CD4-positive, alpha-beta memory T cell (primary cell): ENCODE measurements around the gene SULF2. TPM values are rescaled to one million over a fixed set of nuclear protein-coding genes. Genes with fewer than 3 reads are reported as not detected.

ENCODE experiments used
- CTCF ChIA-PET: fragments of 350-600 bp; sonication (Branson Sonifier 250); formaldehyde crosslinking; loops from one replicate; lab custom pipeline; 2021; ENCODE audit warnings: inconsistent platforms; ENCODE audit not compliant: partially characterized antibody; lab: Charles Lee
- POLR2A ChIA-PET: fragments of 350-600 bp; sonication (Branson Sonifier 250); formaldehyde crosslinking; loops from one replicate; lab custom pipeline; 2021; ENCODE audit not compliant: partially characterized antibody; lab: Charles Lee
- DNase-seq, 5 donors: peaks; one replicate each; pipeline versions ENCODE4 v3.0.0 to v3.0.0-alpha.2; 2020 to 2022; ENCODE audit warnings: mixed read lengths in 1 of 5
- H3K27ac ChIP-seq: one replicate; pipeline ENCODE4 v1.7.0; 2013; ENCODE audit warnings: low read depth, low read length
- H3K27me3 ChIP-seq: 2 replicates; pipeline ENCODE4 v1.7.0; 2013; ENCODE audit warnings: mild to moderate bottlenecking, low read length, moderate library complexity; ENCODE audit not compliant: insufficient read depth
- H3K36me3 ChIP-seq: 2 replicates; pipeline ENCODE4 v1.7.0; 2013; ENCODE audit warnings: mild to moderate bottlenecking, low read length, moderate library complexity; ENCODE audit not compliant: insufficient read depth
- H3K4me1 ChIP-seq: 2 replicates; pipeline ENCODE4 v1.7.0; 2013; ENCODE audit warnings: mild to moderate bottlenecking, low read length, moderate library complexity; ENCODE audit not compliant: insufficient read depth
- H3K4me3 ChIP-seq, 2 donors: one replicate each; pipeline ENCODE4 v1.7.0; 2013; ENCODE audit warnings: low read length in 2 of 2, mild to moderate bottlenecking in 1 of 2
- H3K9me3 ChIP-seq, 2 donors: one replicate each; pipeline ENCODE4 v1.7.0; 2013; ENCODE audit warnings: low read length in 2 of 2, control low read depth in 1 of 2; ENCODE audit not compliant: control insufficient read depth in 1 of 2
- H3K27ac Mint-ChIP-seq, 7 donors: one replicate each; pipeline ENCODE4 v1.8.0; 2020 to 2021; ENCODE audit warnings: mixed read lengths in 7 of 7, mild to moderate bottlenecking in 6 of 7, inconsistent platforms in 3 of 7, moderate library complexity in 3 of 7
- H3K27me3 Mint-ChIP-seq, 2 donors: one replicate each; pipeline ENCODE4 v1.8.0; 2020 to 2021; ENCODE audit warnings: mixed read lengths in 2 of 2
- H3K36me3 Mint-ChIP-seq, 2 donors: one replicate each; pipeline ENCODE4 v1.8.0; 2020 to 2021; ENCODE audit warnings: mixed read lengths in 2 of 2, inconsistent platforms in 1 of 2, mild to moderate bottlenecking in 1 of 2
- H3K4me1 Mint-ChIP-seq, 4 donors: one replicate each; pipeline ENCODE4 v1.8.0; 2020 to 2021; ENCODE audit warnings: mixed read lengths in 4 of 4, mild to moderate bottlenecking in 1 of 4
- H3K4me3 Mint-ChIP-seq, 8 donors: one replicate each; pipeline ENCODE4 v1.8.0; 2020 to 2021; ENCODE audit warnings: mixed read lengths in 8 of 8, mild to moderate bottlenecking in 7 of 8, moderate library complexity in 6 of 8, inconsistent platforms in 3 of 8
- H3K9me3 Mint-ChIP-seq, 8 donors: one replicate each; pipeline ENCODE4 v1.8.0; 2020 to 2021; ENCODE audit warnings: mixed read lengths in 8 of 8, mild to moderate bottlenecking in 5 of 8, inconsistent platforms in 3 of 8, moderate library complexity in 1 of 8
- intact Hi-C: fragments of 100-400 bp; cut with micrococcal nuclease; formaldehyde crosslinking; loops from one replicate; pipeline ENCODE4 v1.15.1; 2023
- polyA plus RNA-seq, 2 donors: library from polyadenylated mRNA; unstranded; fragments of 300-500 nt; fragmentation: Illumina TruSeq; gene quantifications; one replicate each; pipeline ENCODE4 v1.2.3, GENCODE V29; 2021
- total RNA-seq, 2 experiments: library from RNA; stranded (reverse); gene quantifications; one replicate each; pipeline ENCODE4 v1.2.3, GENCODE V29; 2021

Gene SULF2
- total and polyA plus RNA-seq, 4 experiments from 2014 or later = 0.16 to 1.3 (median 0.55) TPM

DNA sequence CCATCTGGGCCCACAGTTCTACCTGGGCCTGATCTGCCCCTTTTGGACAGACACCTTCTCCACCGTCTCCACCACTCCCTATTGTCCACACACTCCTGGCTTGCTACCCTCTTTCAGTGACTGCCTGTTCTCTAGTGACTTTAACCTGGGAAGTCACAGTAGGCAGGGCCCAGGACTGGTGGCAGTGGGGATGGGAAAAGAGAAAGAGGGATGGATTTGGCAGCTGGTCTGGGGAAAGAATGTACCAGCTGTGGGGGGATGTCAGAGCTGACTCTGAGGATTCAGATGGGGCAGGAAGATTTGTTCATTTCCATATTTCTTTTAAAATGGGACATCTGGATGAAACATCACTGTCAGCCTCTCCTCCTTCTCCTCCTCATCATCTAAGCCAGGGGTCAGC lies 85.5 kb downstream of the SULF2 start:
- no peaks in the 10 kb centered on the region for H3K36me3 Mint-ChIP-seq
- peaks cover 0 to 2% (median under 1%) of the 10 kb centered on the region in 4 donors for H3K4me1 Mint-ChIP-seq
- intact Hi-C loops = no loop called here
- ChIA-PET CTCF (no interaction called here), POLR2A (no interaction called here)
- no peak overlapping the region for H3K4me3 ChIP-seq
- H3K4me1 ChIP-seq = no peaks in the 10 kb centered on the region
- no peaks in the 10 kb centered on the region for H3K36me3 ChIP-seq
- no peak overlapping the region for H3K27ac Mint-ChIP-seq
- no peaks in the 10 kb centered on the region for H3K9me3 ChIP-seq
- DNase-seq = no peak
- no peaks in the 10 kb centered on the region for H3K9me3 Mint-ChIP-seq
- H3K4me3 Mint-ChIP-seq = no peak overlapping the region
- H3K27ac ChIP-seq = no peak overlapping the region
- H3K27me3 ChIP-seq = no peaks in the 10 kb centered on the region
- H3K27me3 Mint-ChIP-seq = peaks cover 3% of the 10 kb centered on the region in 2 donors

DNA sequence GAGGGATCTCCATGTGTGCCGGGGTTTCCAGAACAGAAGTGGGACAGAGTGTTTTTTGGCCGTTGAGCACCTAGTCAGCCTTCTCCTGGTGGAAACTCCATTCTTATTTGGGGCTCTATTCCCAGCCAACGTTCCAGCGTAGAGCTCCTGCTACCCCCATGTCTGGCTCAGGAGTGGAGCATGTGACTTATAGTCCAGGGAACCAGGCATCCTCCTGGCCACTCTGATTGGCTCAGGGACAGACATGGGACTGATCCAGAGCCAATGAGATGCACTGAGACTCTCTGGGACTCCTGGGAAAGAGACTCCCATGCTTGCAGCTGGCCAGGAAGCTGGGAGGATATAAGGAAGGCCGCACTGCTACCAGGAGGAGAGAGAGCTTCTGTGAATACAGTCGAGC lies 87.1 kb downstream of the SULF2 start:
- ChIA-PET CTCF (interaction anchor here (1.0 kb wide), 1 partner anchor 424 kb away, joined by 3 read pairs; no protein-coding TSS in a partner anchor), POLR2A (no interaction called here)
- Mint-ChIP-seq H3K27me3 (peaks cover 0 to 3% of the 10 kb centered on the region in 2 donors), H3K27ac (peak overlapping the region in 1 of 7 donors; percentile 7), H3K9me3 (no peaks in the 10 kb centered on the region), H3K36me3 (no peaks in the 10 kb centered on the region), H3K4me3 (no peak overlapping the region), H3K4me1 (peaks cover 0 to 2% (median under 1%) of the 10 kb centered on the region in 4 donors)
- Histone ChIP-seq H3K27ac (no peak overlapping the region), H3K4me3 (no peak overlapping the region), H3K36me3 (no peaks in the 10 kb centered on the region), H3K4me1 (no peaks in the 10 kb centered on the region), H3K9me3 (no peaks in the 10 kb centered on the region), H3K27me3 (no peaks in the 10 kb centered on the region)
- no peak for DNase-seq
- intact Hi-C loops = no loop called here

DNA sequence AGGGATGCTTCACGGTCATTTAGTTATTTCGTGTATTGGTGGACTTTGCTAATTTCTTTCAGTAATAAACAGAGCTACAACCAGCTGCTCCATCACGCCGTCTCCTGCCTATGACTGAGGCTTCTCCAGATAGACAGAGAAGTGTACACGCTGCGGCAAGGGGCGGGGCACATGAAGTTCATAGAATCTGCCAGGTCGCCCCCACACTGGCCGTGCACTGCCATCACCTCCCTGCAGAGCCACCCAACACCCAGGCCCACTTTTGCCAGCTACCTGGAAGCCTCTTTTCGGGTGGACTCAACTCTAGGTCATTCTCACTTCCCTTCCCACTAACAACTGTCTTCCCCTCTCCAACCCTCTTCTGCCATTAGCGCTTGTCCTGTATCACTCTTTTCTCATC lies 88.4 kb downstream of the SULF2 start:
- no peaks in the 10 kb centered on the region for H3K36me3 Mint-ChIP-seq
- no peak overlapping the region for H3K4me3 Mint-ChIP-seq
- no peak overlapping the region for H3K27ac Mint-ChIP-seq
- DNase-seq = no peak
- peaks cover 0 to 2% (median under 1%) of the 10 kb centered on the region in 4 donors for H3K4me1 Mint-ChIP-seq
- H3K27me3 ChIP-seq = no peaks in the 10 kb centered on the region
- POLR2A ChIA-PET = no interaction called here
- no peak overlapping the region for H3K27ac ChIP-seq
- no peaks in the 10 kb centered on the region for H3K9me3 ChIP-seq
- intact Hi-C loops = no loop called here
- H3K27me3 Mint-ChIP-seq = peaks cover 0 to 3% of the 10 kb centered on the region in 2 donors
- CTCF ChIA-PET = no interaction called here
- no peaks in the 10 kb centered on the region for H3K36me3 ChIP-seq
- H3K9me3 Mint-ChIP-seq = no peaks in the 10 kb centered on the region
- H3K4me1 ChIP-seq = no peaks in the 10 kb centered on the region
- no peak overlapping the region for H3K4me3 ChIP-seq

DNA sequence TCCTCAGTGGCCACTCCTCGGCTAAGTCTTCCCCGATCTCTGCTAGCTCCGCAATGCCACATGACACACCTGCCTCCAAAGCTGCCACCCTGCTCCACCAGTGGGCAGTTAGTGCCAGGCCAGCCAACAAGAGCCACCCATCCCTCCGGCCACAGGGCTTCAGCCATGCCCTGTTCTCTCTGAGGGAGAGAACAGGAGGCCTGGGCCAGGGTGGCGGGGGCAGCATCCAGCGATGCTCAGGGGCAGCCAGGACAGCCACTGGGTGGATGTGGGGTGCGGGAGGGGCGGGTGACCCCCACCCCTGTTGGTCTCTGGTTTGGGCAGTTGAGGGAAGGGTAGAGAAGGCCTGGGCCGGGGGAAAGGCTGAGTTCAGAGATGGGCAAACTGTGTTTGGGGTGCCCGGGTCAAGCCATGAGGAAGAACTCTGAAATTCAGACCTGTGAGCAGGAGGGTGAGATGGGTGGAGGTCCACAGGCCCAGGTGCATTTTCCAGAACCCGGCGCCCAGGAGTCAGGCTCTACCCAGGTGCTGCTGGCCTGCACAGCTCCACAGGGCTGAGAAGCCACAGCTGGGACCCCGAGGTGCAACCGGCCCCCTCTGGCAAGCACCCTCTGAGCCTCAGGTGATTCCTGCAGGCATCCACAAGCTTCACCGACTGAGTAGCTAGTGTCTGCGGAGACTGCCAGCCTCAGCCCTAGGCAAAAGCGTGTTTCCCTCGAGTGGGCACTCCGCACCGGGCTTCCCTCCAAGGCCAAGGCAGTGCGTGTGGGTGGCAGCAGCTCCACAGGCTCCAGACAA lies 91.1 kb downstream of the SULF2 start:
- Histone ChIP-seq H3K27me3 (no peaks in the 10 kb centered on the region), H3K4me3 (no peak overlapping the region), H3K4me1 (no peaks in the 10 kb centered on the region), H3K27ac (no peak overlapping the region), H3K36me3 (no peaks in the 10 kb centered on the region), H3K9me3 (no peaks in the 10 kb centered on the region)
- Mint-ChIP-seq H3K27me3 (peaks cover 0 to 5% of the 10 kb centered on the region in 2 donors), H3K4me3 (no peak overlapping the region), H3K36me3 (no peaks in the 10 kb centered on the region), H3K27ac (peak overlapping the region in 1 of 7 donors; percentile 51), H3K9me3 (no peaks in the 10 kb centered on the region), H3K4me1 (peaks cover 0 to 2% (median under 1%) of the 10 kb centered on the region in 4 donors)
- intact Hi-C loops = no loop called here
- DNase-seq = no peak
- ChIA-PET CTCF (interaction anchor here (1.2 to 3.0 kb wide), 3 partner anchors 16 to 30 kb away, joined by 3 to 9 read pairs (median 3); no protein-coding TSS in a partner anchor), POLR2A (no interaction called here)

DNA sequence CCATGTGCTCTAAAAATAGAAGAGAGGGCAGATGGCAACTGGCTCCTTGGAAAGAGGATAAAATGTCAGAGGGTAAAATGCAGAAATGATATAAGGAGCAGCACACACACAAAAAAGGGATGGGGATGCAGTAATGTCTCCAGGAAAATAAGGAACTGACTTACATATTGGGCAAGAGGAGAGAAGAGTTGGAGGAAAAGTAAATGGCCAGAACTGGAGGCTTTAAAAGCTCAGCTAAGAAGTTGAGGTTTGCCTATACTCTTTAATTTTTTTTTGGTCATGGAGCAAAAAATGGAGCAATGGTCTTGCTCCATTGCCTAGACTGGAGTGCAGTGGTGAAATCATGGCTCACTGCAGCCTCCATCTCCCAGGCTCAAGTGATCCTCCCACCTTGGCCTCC lies 93.7 kb downstream of the SULF2 start:
- POLR2A ChIA-PET = no interaction called here
- H3K4me1 Mint-ChIP-seq = peaks cover 0 to 2% (median under 1%) of the 10 kb centered on the region in 4 donors
- no peak overlapping the region for H3K4me3 Mint-ChIP-seq
- CTCF ChIA-PET = no interaction called here
- no peaks in the 10 kb centered on the region for H3K4me1 ChIP-seq
- no peaks in the 10 kb centered on the region for H3K9me3 Mint-ChIP-seq
- H3K27ac ChIP-seq = no peak overlapping the region
- no peaks in the 10 kb centered on the region for H3K9me3 ChIP-seq
- no peak for DNase-seq
- no peak overlapping the region for H3K27ac Mint-ChIP-seq
- no peaks in the 10 kb centered on the region for H3K27me3 ChIP-seq
- H3K4me3 ChIP-seq = no peak overlapping the region
- intact Hi-C loops = no loop called here
- H3K36me3 ChIP-seq = no peaks in the 10 kb centered on the region
- H3K27me3 Mint-ChIP-seq = peaks cover 0 to 5% of the 10 kb centered on the region in 2 donors
- H3K36me3 Mint-ChIP-seq = no peaks in the 10 kb centered on the region

DNA sequence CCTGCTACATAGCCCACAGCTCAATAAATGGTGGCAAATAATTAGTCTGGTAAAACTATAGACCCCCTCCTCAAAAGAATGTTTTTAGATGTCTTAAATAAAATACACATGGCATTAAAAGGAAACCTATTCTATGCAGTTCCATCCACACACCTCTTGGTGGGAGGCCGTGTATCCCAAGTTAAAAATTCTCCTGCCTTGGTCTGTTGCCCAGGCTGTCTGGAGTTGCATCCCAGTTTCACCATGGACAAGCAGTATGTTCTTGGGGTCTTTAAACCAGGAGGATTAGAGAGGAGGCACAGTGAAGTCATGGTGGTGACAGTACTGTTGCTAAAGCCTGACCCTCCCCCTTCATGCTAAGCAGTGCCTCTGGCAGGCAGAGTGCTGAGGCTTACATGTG lies 95.5 kb downstream of the SULF2 start:
- H3K4me3 ChIP-seq = no peak overlapping the region
- H3K9me3 Mint-ChIP-seq = peaks cover 0 to 2% (median 0%) of the 10 kb centered on the region in 8 donors
- H3K4me1 ChIP-seq = no peaks in the 10 kb centered on the region
- peaks cover 0 to 5% of the 10 kb centered on the region in 2 donors for H3K27me3 Mint-ChIP-seq
- no peak overlapping the region for H3K27ac ChIP-seq
- H3K27ac Mint-ChIP-seq = no peak overlapping the region
- no peak for DNase-seq
- H3K4me1 Mint-ChIP-seq = no peaks in the 10 kb centered on the region
- POLR2A ChIA-PET = no interaction called here
- no peaks in the 10 kb centered on the region for H3K36me3 ChIP-seq
- H3K9me3 ChIP-seq = no peaks in the 10 kb centered on the region
- intact Hi-C loops = no loop called here
- no peaks in the 10 kb centered on the region for H3K27me3 ChIP-seq
- H3K36me3 Mint-ChIP-seq = no peaks in the 10 kb centered on the region
- CTCF ChIA-PET = no interaction called here
- H3K4me3 Mint-ChIP-seq = no peak overlapping the region

DNA sequence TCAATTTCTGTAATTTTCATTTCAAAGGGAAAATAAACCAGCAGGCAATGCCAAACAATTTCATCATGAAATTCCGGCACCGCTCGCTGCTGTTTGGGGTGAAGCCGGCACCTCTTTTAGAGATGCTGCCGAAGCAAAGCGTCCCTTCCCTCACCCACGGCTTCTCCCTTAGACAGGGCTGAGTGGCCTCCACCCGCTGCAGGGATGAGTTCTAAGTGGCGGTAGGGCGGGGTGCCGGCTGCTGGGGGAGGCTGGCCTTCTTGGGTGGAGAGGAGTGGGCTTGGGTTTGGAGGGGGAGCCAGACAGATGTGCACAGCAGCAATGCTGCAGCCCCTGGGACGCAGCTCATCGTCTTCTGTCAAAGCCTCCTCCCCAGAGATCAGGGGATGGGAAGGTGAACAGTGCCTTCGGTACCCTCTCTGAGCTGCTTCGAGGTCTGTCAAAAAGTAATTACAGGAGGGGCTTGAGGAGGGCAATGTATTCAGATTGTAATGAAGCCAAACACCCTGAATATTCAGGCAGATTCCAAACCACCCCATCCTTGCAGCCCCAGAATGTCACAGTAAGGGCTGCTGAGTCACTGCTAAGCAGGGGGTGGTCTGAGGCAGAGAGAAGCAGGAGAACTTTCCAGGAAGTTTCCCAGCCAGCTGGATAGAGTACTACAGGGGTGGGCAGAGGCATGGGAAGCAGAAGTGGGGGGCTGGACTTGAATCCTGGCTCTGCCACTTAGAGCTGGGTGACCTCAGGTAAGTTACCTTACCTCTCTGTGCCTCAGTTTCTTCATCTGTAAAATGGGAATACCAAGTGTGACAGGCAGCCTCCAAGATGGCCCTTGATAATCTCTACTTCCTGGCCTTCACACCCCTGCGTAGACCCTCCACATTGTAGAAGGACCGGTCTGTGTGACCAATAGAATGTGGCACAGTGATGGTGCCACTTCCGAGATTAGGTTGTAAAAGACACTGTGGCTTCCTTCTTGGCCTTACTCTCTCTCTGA lies 96.6 kb downstream of the SULF2 start:
- CTCF ChIA-PET = no interaction called here
- Histone ChIP-seq H3K27ac (no peak overlapping the region), H3K36me3 (no peaks in the 10 kb centered on the region), H3K4me1 (no peaks in the 10 kb centered on the region), H3K27me3 (no peaks in the 10 kb centered on the region), H3K4me3 (no peak overlapping the region), H3K9me3 (no peaks in the 10 kb centered on the region)
- no peaks in the 10 kb centered on the region for H3K4me1 Mint-ChIP-seq
- POLR2A ChIA-PET = no interaction called here
- no peak for DNase-seq
- peaks cover 0 to 5% of the 10 kb centered on the region in 2 donors for H3K27me3 Mint-ChIP-seq
- H3K36me3 Mint-ChIP-seq = no peaks in the 10 kb centered on the region
- peaks cover 0 to 2% (median 0%) of the 10 kb centered on the region in 8 donors for H3K9me3 Mint-ChIP-seq
- intact Hi-C loops = no loop called here
- H3K4me3 Mint-ChIP-seq = no peak overlapping the region
- peak overlapping the region in 1 of 7 donors; percentile 20 for H3K27ac Mint-ChIP-seq
